Osteocyte (in vitro differentiated cells): ENCODE measurements around the gene DST. TPM values are rescaled to one million over a fixed set of nuclear protein-coding genes. Genes with fewer than 3 reads are reported as not detected.
"Not testable (repeated sequence)": the region's sequence is repeated elsewhere in the genome, so short reads cannot be mapped to it uniquely, and the experiment has no call there.

Source experiments
- DNase-seq: peaks from one replicate; pipeline ENCODE4 v3.0.0; 2021; ENCODE audit warnings: mixed read lengths; ENCODE audit not compliant: unreplicated experiment; ENCODE audit errors: extremely low spot score
- H3K27ac Mint-ChIP-seq: one replicate; pipeline ENCODE4 v1.8.0; 2021; ENCODE audit warnings: mild to moderate bottlenecking, mixed read lengths; ENCODE audit not compliant: unreplicated experiment
- H3K27me3 Mint-ChIP-seq: one replicate; pipeline ENCODE4 v1.8.0; 2021; ENCODE audit warnings: mixed read lengths; ENCODE audit not compliant: unreplicated experiment
- H3K36me3 Mint-ChIP-seq: one replicate; pipeline ENCODE4 v1.8.0; 2021; ENCODE audit warnings: mixed read lengths; ENCODE audit not compliant: unreplicated experiment
- H3K4me1 Mint-ChIP-seq: one replicate; pipeline ENCODE4 v1.8.0; 2021; ENCODE audit warnings: mixed read lengths; ENCODE audit not compliant: unreplicated experiment
- H3K4me3 Mint-ChIP-seq: one replicate; pipeline ENCODE4 v1.8.0; 2021; ENCODE audit warnings: mild to moderate bottlenecking, moderate library complexity, mixed read lengths; ENCODE audit not compliant: unreplicated experiment
- H3K9me3 Mint-ChIP-seq: one replicate; pipeline ENCODE4 v1.8.0; 2021; ENCODE audit warnings: mixed read lengths; ENCODE audit not compliant: unreplicated experiment
- CTCF ChIP-seq: fragments of 200-600 bp; sonication (generic); IDR thresholded peaks from 2 replicates; pipeline ENCODE4 v1.5.0; 2021; ENCODE audit warnings: antibody characterized with exemption, mild to moderate bottlenecking, moderate library complexity
- total RNA-seq: library from RNA; stranded (reverse); gene quantifications from 2 replicates; pipeline ENCODE4 v1.2.1, GENCODE V29; 2021

The DST gene
- total RNA-seq, 1 donor from 2014 or later: 240 TPM

GRCh38 chr6:56505512-56506260 is 137.0 kb downstream of the DST start:
- no peak for DNase-seq
- H3K4me3 Mint-ChIP-seq: no peak overlapping the region
- H3K27me3 Mint-ChIP-seq: no peaks in the 10 kb centered on the region
- no peak for TF ChIP-seq CTCF
- H3K36me3 Mint-ChIP-seq: peaks cover 38% of the 10 kb centered on the region
- peaks cover 12% of the 10 kb centered on the region for H3K4me1 Mint-ChIP-seq
- no peaks in the 10 kb centered on the region for H3K9me3 Mint-ChIP-seq
- H3K27ac Mint-ChIP-seq: peak overlapping the region; percentile 15

GRCh38 chr6:56501993-56502392 is 140.7 kb downstream of the DST start:
- Mint-ChIP-seq H3K4me3 (no peak overlapping the region), H3K9me3 (no peaks in the 10 kb centered on the region), H3K4me1 (peaks cover 13% of the 10 kb centered on the region), H3K27me3 (no peaks in the 10 kb centered on the region), H3K27ac (no peak overlapping the region), H3K36me3 (peaks cover 37% of the 10 kb centered on the region)
- no peak for DNase-seq
- TF ChIP-seq CTCF: no peak

GRCh38 chr6:56499095-56499494 is 143.6 kb downstream of the DST start:
- Mint-ChIP-seq H3K36me3 (peaks cover 43% of the 10 kb centered on the region), H3K9me3 (no peaks in the 10 kb centered on the region), H3K4me1 (peaks cover 6% of the 10 kb centered on the region), H3K4me3 (no peak overlapping the region), H3K27ac (no peak overlapping the region), H3K27me3 (no peaks in the 10 kb centered on the region)
- no peak for DNase-seq
- TF ChIP-seq CTCF: no peak

GRCh38 chr6:56497691-56498090 is 145.0 kb downstream of the DST start:
- Mint-ChIP-seq H3K27me3 (no peaks in the 10 kb centered on the region), H3K9me3 (no peaks in the 10 kb centered on the region), H3K27ac (no peak overlapping the region), H3K4me1 (peaks cover 6% of the 10 kb centered on the region), H3K36me3 (peaks cover 49% of the 10 kb centered on the region), H3K4me3 (no peak overlapping the region)
- no peak for DNase-seq
- TF ChIP-seq CTCF: no peak

GRCh38 chr6:56497240-56497639 is 145.4 kb downstream of the DST start:
- no peaks in the 10 kb centered on the region for H3K9me3 Mint-ChIP-seq
- DNase-seq: no peak
- no peak for TF ChIP-seq CTCF
- H3K27ac Mint-ChIP-seq: no peak overlapping the region
- H3K36me3 Mint-ChIP-seq: peaks cover 51% of the 10 kb centered on the region
- H3K4me1 Mint-ChIP-seq: peaks cover 7% of the 10 kb centered on the region
- no peaks in the 10 kb centered on the region for H3K27me3 Mint-ChIP-seq
- no peak overlapping the region for H3K4me3 Mint-ChIP-seq

GRCh38 chr6:56496650-56497049 is 146.0 kb downstream of the DST start:
- H3K4me3 Mint-ChIP-seq, H3K27me3 Mint-ChIP-seq, H3K9me3 Mint-ChIP-seq, DNase-seq, H3K27ac Mint-ChIP-seq: not testable (repeated sequence)
- Mint-ChIP-seq H3K36me3 (peaks cover 57% of the 10 kb centered on the region), H3K4me1 (peaks cover 10% of the 10 kb centered on the region)
